ENCODE measurements around the gene PIK3C2B. TPM values are rescaled to one million over a fixed set of nuclear protein-coding genes. Genes with fewer than 3 reads are reported as not detected.
A peak's percentile ranks its signal among the peaks of the same experiment; 100 is the strongest.

The PIK3C2B gene
- total RNA-seq, 3 donors from 2014 or later (not counting 1 experiment from before 2014, with no cell fraction given): 18.1 to 34.8 (median 29.5) TPM

DNA sequence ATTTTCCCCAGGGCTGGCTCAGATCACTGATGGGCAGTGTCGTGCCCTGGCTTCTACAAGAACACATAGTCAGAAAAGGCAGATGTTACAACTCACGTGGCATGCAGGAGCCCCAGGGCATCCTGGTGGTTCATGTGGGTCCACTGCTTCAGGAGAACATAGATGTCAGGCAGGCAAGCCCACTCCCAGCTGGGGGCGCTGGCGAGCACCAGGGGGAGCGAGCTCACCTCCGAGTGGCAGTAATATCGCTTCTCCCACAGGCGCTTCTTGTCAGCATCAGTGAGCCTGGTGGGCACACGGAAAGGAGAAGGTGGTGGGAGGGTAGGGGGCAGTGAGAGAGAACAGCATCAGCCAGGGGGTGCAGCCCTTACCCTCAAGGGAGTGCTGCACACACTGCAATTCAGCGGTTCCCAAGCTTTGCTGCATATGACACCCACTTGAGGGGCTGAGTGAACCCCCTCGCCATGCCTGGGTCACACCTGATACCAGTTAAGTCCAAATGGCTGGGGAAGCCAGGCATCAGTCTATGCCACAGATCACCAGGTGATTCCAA, 48.7 kb downstream of the PIK3C2B start:
- Mint-ChIP-seq H3K4me3 (no peak overlapping the region), H3K36me3 (peaks cover 12% of the 10 kb centered on the region), H3K27ac (peak overlapping the region; percentile 76 to 86), H3K9me3 (no peaks in the 10 kb centered on the region), H3K4me1 (peaks cover 4% of the 10 kb centered on the region in 2 donors), H3K27me3 (ENCODE audit: low read depth in 2 of 2) (no peaks in the 10 kb centered on the region)
- intact Hi-C loops (cut with micrococcal nuclease): loop anchor here (1.0 to 2.0 kb wide), 3 partner anchors 49 to 361 kb away; partner anchors contain the start of gene PIK3C2B
- ATAC-seq (peak in 2 of 3 donors; percentile 28 to 32), DNase-seq (peak; percentile 33 to 65)
- Histone ChIP-seq H3K36me3 (ENCODE audit: control insufficient read depth, insufficient read depth, low read length) (peaks cover 32% of the 10 kb centered on the region), H3K9me3 (ENCODE audit: control insufficient read depth, insufficient read depth, low read length) (no peaks in the 10 kb centered on the region), H3K27me3 (ENCODE audit: control insufficient read depth, insufficient read depth, low read length) (no peaks in the 10 kb centered on the region), H3K27ac (ENCODE audit: low read length) (no peak overlapping the region), H3K4me1 (ENCODE audit: control insufficient read depth, insufficient read depth, low read length) (peaks cover 13% of the 10 kb centered on the region), H3K4me3 (ENCODE audit: low read length) (no peak overlapping the region)
- WGBS (ENCODE audit: insufficient coverage): 66% methylated on average over 11 of the region's 11 CpGs
- TF ChIP-seq, protein P1, sequence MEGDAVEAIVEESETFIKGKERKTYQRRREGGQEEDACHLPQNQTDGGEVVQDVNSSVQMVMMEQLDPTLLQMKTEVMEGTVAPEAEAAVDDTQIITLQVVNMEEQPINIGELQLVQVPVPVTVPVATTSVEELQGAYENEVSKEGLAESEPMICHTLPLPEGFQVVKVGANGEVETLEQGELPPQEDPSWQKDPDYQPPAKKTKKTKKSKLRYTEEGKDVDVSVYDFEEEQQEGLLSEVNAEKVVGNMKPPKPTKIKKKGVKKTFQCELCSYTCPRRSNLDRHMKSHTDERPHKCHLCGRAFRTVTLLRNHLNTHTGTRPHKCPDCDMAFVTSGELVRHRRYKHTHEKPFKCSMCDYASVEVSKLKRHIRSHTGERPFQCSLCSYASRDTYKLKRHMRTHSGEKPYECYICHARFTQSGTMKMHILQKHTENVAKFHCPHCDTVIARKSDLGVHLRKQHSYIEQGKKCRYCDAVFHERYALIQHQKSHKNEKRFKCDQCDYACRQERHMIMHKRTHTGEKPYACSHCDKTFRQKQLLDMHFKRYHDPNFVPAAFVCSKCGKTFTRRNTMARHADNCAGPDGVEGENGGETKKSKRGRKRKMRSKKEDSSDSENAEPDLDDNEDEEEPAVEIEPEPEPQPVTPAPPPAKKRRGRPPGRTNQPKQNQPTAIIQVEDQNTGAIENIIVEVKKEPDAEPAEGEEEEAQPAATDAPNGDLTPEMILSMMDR (IDR thresholded peaks at IDR 0.05): no peak

Other genes with a start within 250 kb of the PIK3C2B start
- gene PLEKHA6, start 134.9 kb downstream of the PIK3C2B start, total RNA-seq: under 1 TPM; 0.10 to 0.43 (median 0.16) TPM
- gene PPP1R15B, start 83.0 kb downstream of the PIK3C2B start, total RNA-seq: 100 to 1,000 TPM; 174 to 236 (median 222) TPM
- gene MDM4, start 21.6 kb upstream of the PIK3C2B start, total RNA-seq: 100 to 1,000 TPM; 295 to 324 (median 296) TPM
- gene LRRN2, start 190.9 kb upstream of the PIK3C2B start, total RNA-seq: under 1 TPM in 2 of 3 donors, not detected in 1; 0.10 to 0.27 TPM

All from natural killer cell (primary cell).